ENCODE data around the gene GLTPD2.

GLTPD2 gene

GRCh38 chr17:4808378-4808767 is 19.6 kb downstream of the GLTPD2 start:
- TF ChIP-seq ZNF274 (IDR thresholded peaks at IDR 0.05; ENCODE audit: low read depth, low read length) = no peak
- H3K4me3 ChIP-seq (ENCODE audit: low read length) = no peak overlapping the region

GRCh38 chr17:4810696-4811290 is 22.0 kb downstream of the GLTPD2 start:
- no peak for TF ChIP-seq ZNF274 (IDR thresholded peaks at IDR 0.05; ENCODE audit: low read depth, low read length)
- H3K4me3 ChIP-seq (ENCODE audit: low read length) = no peak overlapping the region

GRCh38 chr17:4811471-4811870 is 22.7 kb downstream of the GLTPD2 start:
- H3K4me3 ChIP-seq (ENCODE audit: low read length) = no peak overlapping the region
- TF ChIP-seq ZNF274 (IDR thresholded peaks at IDR 0.05; ENCODE audit: low read depth, low read length) = no peak

DNA sequence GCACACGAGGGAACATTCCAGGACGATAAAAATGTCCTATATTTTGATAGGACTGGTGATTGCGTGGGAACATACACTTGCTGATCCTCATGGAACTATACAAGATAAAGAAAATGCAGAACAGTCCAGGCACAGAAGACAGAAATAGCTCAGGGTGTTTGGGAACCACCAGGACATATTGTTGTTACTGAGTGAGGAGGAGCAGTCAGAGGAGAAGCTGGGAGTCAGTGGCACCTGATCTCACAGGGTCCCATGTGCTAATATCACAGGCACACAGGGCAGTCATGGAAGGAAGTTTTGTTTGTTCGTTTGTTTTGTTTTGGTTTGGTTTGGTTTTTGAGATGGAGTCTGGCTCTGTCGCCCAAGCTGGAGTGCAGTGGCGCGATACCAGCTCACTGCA is 23.9 kb downstream of the GLTPD2 start:
- no peak overlapping the region for H3K4me3 ChIP-seq (ENCODE audit: low read length)

DNA sequence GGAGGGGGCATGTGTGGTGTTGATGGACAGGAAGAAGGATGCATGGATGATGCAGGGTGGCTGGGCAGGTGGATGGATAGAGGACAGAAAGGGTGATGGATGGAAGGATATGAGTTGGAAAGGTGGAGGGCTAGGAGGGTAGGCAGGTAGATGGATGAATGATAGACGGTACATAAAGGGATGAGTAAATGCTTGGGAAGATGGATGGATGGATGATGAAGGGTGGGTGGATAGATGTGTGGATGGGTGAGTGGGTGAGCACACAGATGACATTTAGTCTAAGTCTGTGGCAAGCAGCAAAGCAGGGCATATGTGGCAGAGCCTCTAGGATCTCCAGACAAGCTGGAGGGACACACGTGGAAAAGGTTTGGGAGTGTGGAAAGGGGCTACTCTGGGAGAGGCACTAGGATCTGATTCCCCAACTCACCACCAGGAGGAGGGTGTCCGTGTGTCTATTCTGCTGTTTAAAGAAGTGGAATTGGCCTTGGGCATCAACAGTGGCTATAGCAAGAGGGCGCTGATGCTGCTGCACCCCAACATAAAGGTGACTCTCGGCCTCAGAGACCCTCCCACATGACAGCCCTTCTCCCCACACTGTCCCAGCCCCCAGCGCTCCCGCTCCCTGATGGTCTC is 26.4 kb downstream of the GLTPD2 start:
- no peak for TF ChIP-seq ZNF274 (IDR thresholded peaks at IDR 0.05; ENCODE audit: low read depth, low read length)
- H3K4me3 ChIP-seq (ENCODE audit: low read length) = no peak overlapping the region

More for the DNA sequence above, 23.9 kb downstream of the GLTPD2 start:
- TF ChIP-seq ZNF274 (IDR thresholded peaks at IDR 0.05; ENCODE audit: low read depth, low read length) = no peak

DNA sequence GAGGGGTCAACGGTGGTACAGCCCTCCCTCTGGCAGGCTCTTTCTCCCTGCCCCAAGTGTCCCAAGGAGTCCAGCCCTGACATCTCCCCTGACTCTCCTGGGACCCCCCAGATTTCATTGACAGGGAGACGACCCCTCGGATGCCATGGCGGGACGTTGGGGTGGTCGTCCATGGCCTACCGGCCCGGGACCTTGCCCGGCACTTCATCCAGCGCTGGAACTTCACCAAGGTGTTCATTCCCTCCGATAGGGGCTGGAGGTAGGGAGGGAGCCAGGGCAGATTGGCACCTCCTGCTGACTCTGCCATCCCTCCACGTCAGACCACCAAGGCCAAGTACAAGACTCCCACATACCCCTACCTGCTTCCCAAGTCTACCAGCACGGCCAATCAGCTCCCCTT is 28.1 kb downstream of the GLTPD2 start:
- no peak overlapping the region for H3K4me3 ChIP-seq (ENCODE audit: low read length)
- no peak for TF ChIP-seq ZNF274 (IDR thresholded peaks at IDR 0.05; ENCODE audit: low read depth, low read length)

DNA sequence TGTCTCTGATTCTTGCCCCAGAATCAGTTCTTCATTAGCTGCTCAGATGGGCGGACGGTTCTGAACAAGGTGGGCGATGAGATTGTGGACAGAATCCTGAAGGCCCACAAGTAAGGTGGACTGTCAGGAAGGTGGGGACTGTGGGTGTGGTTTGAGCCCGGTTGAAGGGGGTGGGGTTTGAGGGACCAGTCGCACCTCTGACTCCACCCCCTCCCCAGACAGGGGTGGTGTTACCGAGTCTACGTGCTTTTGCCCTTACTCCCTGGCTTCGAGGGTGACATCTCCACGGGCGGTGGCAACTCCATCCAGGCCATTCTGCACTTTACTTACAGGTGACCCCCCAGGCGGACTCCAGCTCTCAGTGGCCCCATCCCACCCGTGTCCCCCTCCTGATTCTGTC is 29.5 kb downstream of the GLTPD2 start:
- no peak for TF ChIP-seq ZNF274 (IDR thresholded peaks at IDR 0.05; ENCODE audit: low read depth, low read length)

GRCh38 chr17:4822835-4823234 is 34.1 kb downstream of the GLTPD2 start:
- H3K4me3 ChIP-seq (ENCODE audit: low read length) = no peak overlapping the region
- no peak for TF ChIP-seq ZNF274 (IDR thresholded peaks at IDR 0.05; ENCODE audit: low read depth, low read length)

More for the DNA sequence above, 29.5 kb downstream of the GLTPD2 start:
- H3K4me3 ChIP-seq (ENCODE audit: low read length) = no peak overlapping the region

DNA sequence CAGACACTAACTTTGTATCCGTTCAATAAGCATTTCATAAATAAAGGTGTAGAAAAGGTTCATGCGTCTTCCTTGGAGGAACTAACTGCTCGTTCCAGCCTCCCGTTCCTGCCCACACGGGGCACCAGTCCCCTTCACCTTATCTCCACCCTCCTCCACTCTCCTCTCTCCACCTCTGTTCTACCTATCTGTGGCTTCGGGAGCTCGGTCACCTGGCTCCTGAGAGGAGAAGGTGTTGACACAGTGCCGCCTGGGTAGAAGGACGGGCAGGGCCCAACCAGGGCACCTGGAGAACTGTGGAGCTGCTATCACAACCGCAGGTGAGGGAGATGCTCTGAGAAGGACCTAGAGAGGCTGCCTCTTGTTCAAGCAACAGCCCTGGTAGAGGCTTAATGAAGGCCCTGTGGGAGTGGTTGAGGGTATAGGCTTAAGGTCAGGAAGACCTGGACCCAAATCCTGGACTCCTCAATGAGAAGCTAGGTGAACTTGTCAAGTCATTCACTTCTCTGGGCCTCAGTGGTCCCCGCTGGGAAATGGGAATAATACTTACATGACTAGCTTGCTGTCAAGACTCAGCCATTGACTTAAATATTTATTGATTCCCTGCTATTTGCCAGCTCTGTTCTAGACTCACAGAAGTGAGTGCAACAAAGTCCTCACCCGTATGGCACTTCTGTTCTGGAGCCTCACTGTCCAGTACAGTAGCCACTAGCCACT is 34.8 kb downstream of the GLTPD2 start:
- TF ChIP-seq ZNF274 (IDR thresholded peaks at IDR 0.05; ENCODE audit: low read depth, low read length) = no peak
- H3K4me3 ChIP-seq (ENCODE audit: low read length) = no peak overlapping the region

GRCh38 chr17:4827399-4827798 is 38.6 kb downstream of the GLTPD2 start:
- no peak for TF ChIP-seq ZNF274 (IDR thresholded peaks at IDR 0.05; ENCODE audit: low read depth, low read length)
- H3K4me3 ChIP-seq (ENCODE audit: low read length) = no peak overlapping the region

DNA sequence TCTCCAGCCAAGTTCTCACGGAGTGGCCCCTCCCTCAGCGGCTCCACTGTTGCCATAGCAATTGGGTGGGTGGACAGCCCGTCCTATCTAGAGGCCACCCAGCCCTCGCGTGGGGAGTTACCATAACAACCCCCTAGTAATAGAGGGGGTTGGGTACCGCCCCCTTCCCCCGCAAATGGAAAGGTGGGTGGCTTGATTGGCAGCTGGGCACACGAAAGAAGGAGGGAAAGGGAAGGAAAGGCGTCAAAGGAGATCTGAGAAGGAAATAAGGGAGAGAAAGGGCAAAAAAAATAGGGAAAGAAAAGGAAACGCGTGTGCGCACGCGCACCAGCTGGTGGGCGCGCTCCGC is 44.0 kb downstream of the GLTPD2 start:
- H3K4me3 ChIP-seq (ENCODE audit: low read length) = peak overlapping the region; percentile 71

DNA sequence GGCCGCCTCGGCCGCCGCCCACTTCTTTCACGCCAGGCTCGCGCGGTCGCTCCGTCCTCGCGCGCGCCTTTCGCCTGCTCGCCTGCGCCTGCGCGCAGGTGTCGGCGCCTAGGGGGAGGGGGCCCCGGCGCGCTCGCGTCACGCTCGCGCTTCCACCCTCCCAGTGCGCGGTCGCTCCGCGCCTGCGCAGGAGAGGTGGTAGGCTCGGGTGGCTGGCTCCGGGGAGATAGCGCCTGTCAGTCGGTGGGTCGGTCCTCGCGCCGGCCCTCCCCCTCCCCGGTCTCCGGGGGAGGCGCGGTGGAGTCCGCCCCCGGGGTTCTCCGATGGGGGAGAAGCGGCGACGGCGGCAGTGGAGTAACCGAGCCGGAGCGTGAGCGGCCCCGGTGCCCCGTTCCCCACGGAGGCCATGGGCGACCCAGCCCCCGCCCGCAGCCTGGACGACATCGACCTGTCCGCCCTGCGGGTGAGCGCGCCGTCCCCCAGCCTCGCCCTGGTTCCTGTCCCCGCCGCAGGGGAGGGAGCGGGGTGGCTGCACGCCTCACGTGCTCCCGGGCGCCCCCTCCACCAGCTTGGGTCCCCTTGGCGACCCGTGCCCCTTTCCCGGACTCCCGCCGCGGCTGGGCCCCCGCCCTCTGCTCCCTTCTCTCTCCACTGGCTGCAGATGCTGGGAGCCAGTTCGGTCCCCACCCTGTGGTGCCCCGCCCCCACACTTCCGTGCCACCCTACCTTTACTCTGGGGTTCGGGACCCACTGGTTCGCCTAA is 44.6 kb downstream of the GLTPD2 start, which contains the start of gene MINK1:
Gene MINK1, plus strand, starts transcription at position 163 of the 763 bp plus-strand sequence. Its CDS starts 244 bp downstream, at position 407.
- no peak for TF ChIP-seq ZNF274 (IDR thresholded peaks at IDR 0.05; ENCODE audit: low read depth, low read length)
- peak within 1 kb of the TSS; percentile 71 for H3K4me3 ChIP-seq (ENCODE audit: low read length)

DNA sequence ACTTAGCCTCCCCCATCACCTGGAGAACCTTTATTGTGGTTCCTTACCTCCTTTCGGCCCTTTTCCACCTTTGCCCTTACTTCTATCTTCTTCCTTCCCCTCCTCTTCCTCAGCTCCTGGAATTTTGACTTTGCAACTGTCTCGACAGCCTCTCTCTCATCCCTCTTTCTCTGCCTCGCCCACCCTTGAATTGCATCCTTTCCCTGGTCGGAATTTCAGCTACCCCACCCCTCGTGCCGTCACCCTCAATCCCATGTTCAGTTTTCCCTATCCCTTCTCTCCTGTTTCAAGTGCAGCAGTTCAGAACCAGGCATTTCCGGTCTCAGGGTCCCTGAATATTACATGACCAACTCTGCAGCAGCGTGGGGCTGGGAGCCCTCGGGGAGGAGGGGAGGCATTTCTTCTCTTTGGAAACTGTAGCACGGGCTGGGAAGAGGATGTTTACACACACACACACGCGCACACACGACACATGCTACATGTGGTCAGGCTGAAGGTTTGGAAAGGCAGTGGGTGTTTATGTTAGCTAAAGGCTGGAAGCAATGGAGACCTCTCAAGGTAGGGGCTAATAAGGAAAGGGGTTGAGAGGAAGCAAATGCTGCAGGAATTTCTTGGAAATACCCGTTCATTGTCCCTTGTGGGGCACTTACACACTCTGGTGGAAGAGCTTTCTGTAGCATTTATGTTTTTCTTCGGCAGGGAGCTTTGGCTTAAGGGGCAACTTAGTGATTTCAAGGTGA is 45.3 kb downstream of the GLTPD2 start:
- TF ChIP-seq ZNF274 (IDR thresholded peaks at IDR 0.05; ENCODE audit: low read depth, low read length) = no peak
- peak overlapping the region; percentile 71 for H3K4me3 ChIP-seq (ENCODE audit: low read length)

DNA sequence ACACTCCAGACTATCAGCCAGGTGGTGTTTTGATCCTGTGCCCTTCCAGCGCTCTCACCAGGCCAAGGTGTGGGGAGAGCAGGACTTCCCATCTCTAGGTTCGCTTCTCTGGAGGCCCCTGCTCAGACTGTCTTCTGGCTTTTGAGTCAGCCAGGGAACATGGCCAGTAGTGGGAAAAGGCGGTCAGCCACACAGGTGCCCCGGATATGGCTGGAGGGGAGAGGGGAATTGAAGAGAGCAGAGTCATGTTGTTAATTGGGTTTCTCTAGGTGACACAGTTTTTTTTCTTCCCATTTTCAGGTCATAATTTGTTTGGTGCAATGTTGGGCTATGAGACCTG is 45.9 kb downstream of the GLTPD2 start:
- H3K4me3 ChIP-seq (ENCODE audit: low read length) = peak overlapping the region; percentile 71; the same call in 1 of the 2 replicates
- TF ChIP-seq ZNF274 (IDR thresholded peaks at IDR 0.05; ENCODE audit: low read depth, low read length) = no peak

Data from GM08714 (cell line).